LNCaP clone FGC (cell line): ENCODE measurements around the gene JAK2.

Source experiments
- DNase-seq: peaks from one replicate; pipeline ENCODE4 v3.0.0-alpha.2; 2011; ENCODE audit warnings: low read depth
- H3K4me3 ChIP-seq: 2 replicates; pipeline ENCODE4 v1.5.1; 2011; ENCODE audit warnings: mild to moderate bottlenecking, low read depth, low read length, control low read depth
- TF ChIP-seq, protein P1 (sequence below): IDR thresholded peaks from 2 replicates; pipeline ENCODE4 v1.5.1; 2012; ENCODE audit warnings: mild to moderate bottlenecking; ENCODE audit not compliant: control insufficient read depth, insufficient read depth; ENCODE audit errors: extremely low read depth

The JAK2 gene

GRCh38 chr9:5041390-5042115 lies 56.5 kb downstream of the JAK2 start:
- DNase-seq = no peak
- no peak overlapping the region for H3K4me3 ChIP-seq

DNA sequence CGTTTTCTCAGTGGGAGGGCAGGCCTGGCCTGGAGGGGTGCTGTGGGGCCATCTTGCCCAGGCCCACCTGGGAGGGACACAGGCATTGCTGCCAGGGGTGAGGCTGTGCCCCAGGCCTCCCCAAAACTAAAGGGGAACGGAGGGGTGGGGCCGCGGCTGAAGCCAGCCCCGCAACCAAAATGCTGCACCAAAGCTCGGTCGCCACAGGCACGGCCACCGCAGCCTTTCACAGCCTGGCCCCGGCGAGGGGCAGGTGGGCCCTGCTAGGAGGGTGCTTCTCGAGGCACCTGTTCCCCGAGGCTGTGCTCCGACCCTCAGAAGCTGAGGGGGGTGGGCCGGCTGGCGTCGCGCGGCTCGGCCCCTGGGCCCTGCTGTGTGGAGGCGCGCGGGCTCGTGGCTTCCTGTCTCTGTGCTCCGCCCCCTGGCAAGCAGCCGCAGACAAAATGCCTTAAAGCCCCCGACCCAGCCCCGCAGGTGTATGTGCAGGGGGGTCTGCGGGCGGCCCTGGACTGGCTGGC lies 57.6 kb downstream of the JAK2 start:
- DNase-seq = no peak
- no peak overlapping the region for H3K4me3 ChIP-seq
- TF ChIP-seq, protein P1, sequence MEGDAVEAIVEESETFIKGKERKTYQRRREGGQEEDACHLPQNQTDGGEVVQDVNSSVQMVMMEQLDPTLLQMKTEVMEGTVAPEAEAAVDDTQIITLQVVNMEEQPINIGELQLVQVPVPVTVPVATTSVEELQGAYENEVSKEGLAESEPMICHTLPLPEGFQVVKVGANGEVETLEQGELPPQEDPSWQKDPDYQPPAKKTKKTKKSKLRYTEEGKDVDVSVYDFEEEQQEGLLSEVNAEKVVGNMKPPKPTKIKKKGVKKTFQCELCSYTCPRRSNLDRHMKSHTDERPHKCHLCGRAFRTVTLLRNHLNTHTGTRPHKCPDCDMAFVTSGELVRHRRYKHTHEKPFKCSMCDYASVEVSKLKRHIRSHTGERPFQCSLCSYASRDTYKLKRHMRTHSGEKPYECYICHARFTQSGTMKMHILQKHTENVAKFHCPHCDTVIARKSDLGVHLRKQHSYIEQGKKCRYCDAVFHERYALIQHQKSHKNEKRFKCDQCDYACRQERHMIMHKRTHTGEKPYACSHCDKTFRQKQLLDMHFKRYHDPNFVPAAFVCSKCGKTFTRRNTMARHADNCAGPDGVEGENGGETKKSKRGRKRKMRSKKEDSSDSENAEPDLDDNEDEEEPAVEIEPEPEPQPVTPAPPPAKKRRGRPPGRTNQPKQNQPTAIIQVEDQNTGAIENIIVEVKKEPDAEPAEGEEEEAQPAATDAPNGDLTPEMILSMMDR = no peak

More at GRCh38 chr9:5041390-5042115, 56.5 kb downstream of the JAK2 start:
- TF ChIP-seq, protein P1 = no peak

- DNase-seq = no peak
- H3K4me3 ChIP-seq = no peak overlapping the region
- TF ChIP-seq, protein P1 = no peak
Observed at GRCh38 chr9:5043381-5043780, 58.3 kb downstream of the JAK2 start.

GRCh38 chr9:5044160-5044559 lies 59.1 kb downstream of the JAK2 start:
- TF ChIP-seq, protein P1 = no peak
- H3K4me3 ChIP-seq = no peak overlapping the region
- DNase-seq = no peak

- no peak overlapping the region for H3K4me3 ChIP-seq
- TF ChIP-seq, protein P1 = no peak
- no peak for DNase-seq
Observed at GRCh38 chr9:5052838-5053237, 67.8 kb downstream of the JAK2 start.

DNA sequence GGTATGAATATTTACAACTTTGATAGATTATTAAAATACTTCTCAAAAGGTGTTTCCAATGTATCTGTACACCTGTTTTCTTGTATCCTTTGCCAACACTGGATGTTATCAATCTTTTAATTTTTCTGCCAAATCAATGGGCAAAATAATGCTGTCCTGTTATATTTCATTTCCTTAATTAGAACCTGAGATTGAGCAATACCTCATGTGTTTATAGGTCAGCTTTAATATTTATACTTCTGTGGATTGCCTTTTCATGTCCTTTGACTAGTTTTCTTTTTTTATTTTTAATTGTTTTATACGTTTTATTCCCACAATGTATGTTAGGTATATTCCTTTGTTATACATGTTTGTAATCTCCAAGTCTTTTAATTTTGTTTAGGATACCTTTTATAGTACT lies 77.6 kb downstream of the JAK2 start:
- TF ChIP-seq, protein P1 = no peak
- no peak for DNase-seq
- H3K4me3 ChIP-seq = no peak overlapping the region

DNA sequence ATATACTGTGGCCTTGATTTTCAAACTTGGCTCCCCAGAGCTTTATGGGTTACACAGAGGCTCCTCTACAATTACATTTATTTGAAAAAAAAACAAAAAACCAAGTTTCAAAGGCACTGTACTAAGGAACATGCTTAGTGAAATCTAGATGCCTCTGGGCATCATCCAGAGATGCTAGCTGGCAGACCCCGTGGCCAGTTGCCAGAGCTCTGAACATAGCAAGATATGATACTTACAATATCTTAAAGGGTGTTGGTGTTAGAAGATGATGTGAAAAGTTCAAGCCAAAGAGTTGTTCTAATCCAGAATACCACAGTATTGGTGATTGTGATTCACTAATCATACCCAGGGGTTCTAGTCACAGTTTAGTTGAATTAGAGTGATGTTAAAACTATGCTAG lies 87.8 kb downstream of the JAK2 start:
- TF ChIP-seq, protein P1 = no peak
- DNase-seq = no peak

More for the DNA sequence above, 87.8 kb downstream of the JAK2 start:
- no peak overlapping the region for H3K4me3 ChIP-seq
